Panc1 (cell line): Measurements from ENCODE around the gene CBX7.

Source experiments
- CTCF ChIP-seq: fragments of 450-650 bp; IDR thresholded peaks from 2 replicates; pipeline ENCODE4 v1.5.1; 2017; ENCODE audit warnings: mild to moderate bottlenecking
- POLR2AphosphoS5 ChIP-seq: IDR thresholded peaks from 2 replicates; pipeline ENCODE4 v1.6.1; 2012; ENCODE audit warnings: mild to moderate bottlenecking, low read depth, low read length, moderate library complexity
- REST ChIP-seq, 2 experiments: IDR thresholded peaks; 2 replicates each; pipeline ENCODE4 v1.6.1; 2011 to 2012; ENCODE audit warnings: low read depth in 2 of 2, control low read depth in 1 of 2, low read length in 1 of 2, mild to moderate bottlenecking in 1 of 2, moderate library complexity in 1 of 2; ENCODE audit not compliant: insufficient read depth in 1 of 2

- TF ChIP-seq POLR2AphosphoS5 (no peak), REST (IDR thresholded peaks at IDR 0.05; ENCODE audit: insufficient read depth in 1 of 2, low read depth in 2 of 2, low read length in 1 of 2) (no peak), CTCF (no peak)
These were observed 61.1 kb downstream of the CBX7 start for GRCh38 chr22:39091126-39092081.
